Neural progenitor cell (in vitro differentiated cells): ENCODE measurements around the gene OTX1.

ENCODE experiments used
- EZH2 ChIP-seq: fragments of 200-600 bp; sonication (generic); IDR thresholded peaks from 2 replicates; pipeline ENCODE4 v1.6.1; 2017; ENCODE audit warnings: antibody characterized with exemption, mild to moderate bottlenecking, moderate library complexity
- EZH2phosphoT487 ChIP-seq: fragments of 200-600 bp; sonication (generic); IDR thresholded peaks from 2 replicates; pipeline ENCODE4 v1.6.1; 2017; ENCODE audit warnings: antibody characterized with exemption
- TF ChIP-seq, protein P1 (sequence below): fragments of 200-600 bp; sonication (generic); IDR thresholded peaks from 2 replicates; pipeline ENCODE4 v1.5.1; 2017; ENCODE audit warnings: antibody characterized with exemption, mild to moderate bottlenecking

DNA sequence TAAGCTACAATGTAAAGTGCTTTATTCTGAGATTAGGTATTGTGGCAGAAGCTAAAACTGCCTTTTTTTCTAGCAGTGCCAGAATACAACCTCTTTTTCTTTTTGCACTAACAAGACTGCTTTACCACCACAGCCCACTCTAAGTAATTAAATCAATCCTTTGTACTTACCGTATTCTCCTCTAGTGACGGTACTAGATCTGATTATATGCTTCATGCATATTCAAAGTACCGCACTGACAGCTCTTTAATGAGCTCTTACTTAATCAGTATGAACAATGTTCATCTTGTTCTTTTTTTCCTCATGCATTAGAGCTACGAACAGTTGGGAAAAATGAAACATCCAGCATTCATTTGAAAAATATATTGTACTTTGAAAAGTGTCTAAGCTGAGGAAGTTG, 16.1 kb upstream of the OTX1 start:
- TF ChIP-seq, protein P1, sequence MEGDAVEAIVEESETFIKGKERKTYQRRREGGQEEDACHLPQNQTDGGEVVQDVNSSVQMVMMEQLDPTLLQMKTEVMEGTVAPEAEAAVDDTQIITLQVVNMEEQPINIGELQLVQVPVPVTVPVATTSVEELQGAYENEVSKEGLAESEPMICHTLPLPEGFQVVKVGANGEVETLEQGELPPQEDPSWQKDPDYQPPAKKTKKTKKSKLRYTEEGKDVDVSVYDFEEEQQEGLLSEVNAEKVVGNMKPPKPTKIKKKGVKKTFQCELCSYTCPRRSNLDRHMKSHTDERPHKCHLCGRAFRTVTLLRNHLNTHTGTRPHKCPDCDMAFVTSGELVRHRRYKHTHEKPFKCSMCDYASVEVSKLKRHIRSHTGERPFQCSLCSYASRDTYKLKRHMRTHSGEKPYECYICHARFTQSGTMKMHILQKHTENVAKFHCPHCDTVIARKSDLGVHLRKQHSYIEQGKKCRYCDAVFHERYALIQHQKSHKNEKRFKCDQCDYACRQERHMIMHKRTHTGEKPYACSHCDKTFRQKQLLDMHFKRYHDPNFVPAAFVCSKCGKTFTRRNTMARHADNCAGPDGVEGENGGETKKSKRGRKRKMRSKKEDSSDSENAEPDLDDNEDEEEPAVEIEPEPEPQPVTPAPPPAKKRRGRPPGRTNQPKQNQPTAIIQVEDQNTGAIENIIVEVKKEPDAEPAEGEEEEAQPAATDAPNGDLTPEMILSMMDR, result no peak
- TF ChIP-seq EZH2 (no peak), EZH2phosphoT487 (no peak)
